ENCODE measurements around the gene LAMA3.

Gene LAMA3

DNA sequence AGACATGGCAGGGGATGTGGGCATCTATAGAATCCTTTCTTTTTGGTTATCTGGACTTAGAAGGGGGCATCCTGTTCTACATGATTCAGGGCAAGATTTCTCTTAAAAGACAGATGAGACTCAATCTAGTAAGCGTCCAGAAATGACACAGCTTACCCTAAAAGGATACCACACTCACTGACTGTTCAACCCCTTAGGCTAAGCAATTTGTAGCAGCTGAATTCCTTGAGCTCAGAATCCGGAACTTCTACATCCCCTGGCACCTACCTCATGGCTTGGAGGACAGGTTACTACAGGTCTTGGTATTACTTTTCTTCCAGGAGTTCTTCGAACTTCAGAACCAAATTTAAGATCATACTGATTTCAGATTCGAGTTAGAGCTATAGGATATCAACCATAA lies 138.4 kb downstream of the LAMA3 start:
- DNase-seq = no peak
- H3K9me3 ChIP-seq (ENCODE audit: control insufficient read depth, low read length) = no peaks in the 10 kb centered on the region
- no peaks in the 10 kb centered on the region for H3K27me3 ChIP-seq (ENCODE audit: control insufficient read depth in 1 of 2, insufficient read depth in 1 of 2, low read length in 2 of 2)
- H3K79me1 ChIP-seq (replicated peaks; ENCODE audit: low read length, poor library complexity, severe bottlenecking) = no peaks in the 10 kb centered on the region
- H3K23ac ChIP-seq (ENCODE audit: low read length in 2 of 2) = no peak overlapping the region
- WGBS = 87% methylated on average over 4 of the region's 4 CpGs
- no peak overlapping the region for H2BK15ac ChIP-seq (ENCODE audit: low read depth, poor library complexity, severe bottlenecking)
- peaks cover 9% of the 10 kb centered on the region for H3K4me1 ChIP-seq (ENCODE audit: control insufficient read depth, insufficient read depth, low read depth, low read length)
- no peak overlapping the region for H3K14ac ChIP-seq (ENCODE audit: low read length in 2 of 2)
- peak overlapping the region; percentile 48 for H3K9ac ChIP-seq (ENCODE audit: low read length)
- no peak overlapping the region for H3K4ac ChIP-seq (ENCODE audit: low read depth in 1 of 2, low read length in 2 of 2)
- no peak overlapping the region for H3K4me3 ChIP-seq (ENCODE audit: insufficient read depth in 1 of 2, low read depth in 1 of 2, low read length in 2 of 2)
- no peak overlapping the region for H4K8ac ChIP-seq (ENCODE audit: low read length)
- peak overlapping the region; percentile 58 for H3K27ac ChIP-seq (ENCODE audit: low read length, poor library complexity, severe bottlenecking)
- H2AK5ac ChIP-seq (ENCODE audit: low read length, severe bottlenecking) = peak overlapping the region; percentile 100
- no peak overlapping the region for H2AFZ ChIP-seq (ENCODE audit: low read depth, low read length)
- no peak overlapping the region for H4K91ac ChIP-seq (ENCODE audit: low read length)
- H2BK5ac ChIP-seq (ENCODE audit: low read depth, low read length, poor library complexity, severe bottlenecking) = no peak overlapping the region
- no peak overlapping the region for H2BK12ac ChIP-seq (ENCODE audit: low read length in 2 of 2)
- peaks cover 0 to 49% of the 10 kb centered on the region in 2 experiments for H3K36me3 ChIP-seq (ENCODE audit: control insufficient read depth in 1 of 2, insufficient read depth in 2 of 2, low read depth in 1 of 2, low read length in 2 of 2)
- H3K18ac ChIP-seq (ENCODE audit: low read depth in 1 of 2, low read length in 2 of 2) = no peak overlapping the region
- H3K4me2 ChIP-seq (ENCODE audit: low read length, poor library complexity, severe bottlenecking) = no peak overlapping the region
- H2BK120ac ChIP-seq (ENCODE audit: low read depth, low read length) = no peak overlapping the region

- H2BK120ac ChIP-seq (ENCODE audit: low read depth, low read length) = no peak overlapping the region
- no peaks in the 10 kb centered on the region for H3K9me3 ChIP-seq (ENCODE audit: control insufficient read depth, low read length)
- no peak overlapping the region for H2BK15ac ChIP-seq (ENCODE audit: low read depth, poor library complexity, severe bottlenecking)
- no peaks in the 10 kb centered on the region for H3K27me3 ChIP-seq (ENCODE audit: control insufficient read depth in 1 of 2, insufficient read depth in 1 of 2, low read length in 2 of 2)
- DNase-seq = peak; percentile 88
- no peak overlapping the region for H3K4me3 ChIP-seq (ENCODE audit: insufficient read depth in 1 of 2, low read depth in 1 of 2, low read length in 2 of 2)
- H2AK5ac ChIP-seq (ENCODE audit: low read length, severe bottlenecking) = no peak overlapping the region
- no peak overlapping the region for H3K18ac ChIP-seq (ENCODE audit: low read depth in 1 of 2, low read length in 2 of 2)
- peaks cover 0 to 42% of the 10 kb centered on the region in 2 experiments for H3K36me3 ChIP-seq (ENCODE audit: control insufficient read depth in 1 of 2, insufficient read depth in 2 of 2, low read depth in 1 of 2, low read length in 2 of 2)
- no peaks in the 10 kb centered on the region for H3K79me1 ChIP-seq (replicated peaks; ENCODE audit: low read length, poor library complexity, severe bottlenecking)
- H2BK5ac ChIP-seq (ENCODE audit: low read depth, low read length, poor library complexity, severe bottlenecking) = no peak overlapping the region
- H3K9ac ChIP-seq (ENCODE audit: low read length) = peak overlapping the region; percentile 48
- peaks cover 9% of the 10 kb centered on the region for H3K4me1 ChIP-seq (ENCODE audit: control insufficient read depth, insufficient read depth, low read depth, low read length)
- H3K4ac ChIP-seq (ENCODE audit: low read depth in 1 of 2, low read length in 2 of 2) = no peak overlapping the region
- H4K8ac ChIP-seq (ENCODE audit: low read length) = no peak overlapping the region
- WGBS = 0% methylated on average over 1 of the region's 3 CpGs
- no peak overlapping the region for H3K27ac ChIP-seq (ENCODE audit: low read length, poor library complexity, severe bottlenecking)
- H3K4me2 ChIP-seq (ENCODE audit: low read length, poor library complexity, severe bottlenecking) = no peak overlapping the region
- H4K91ac ChIP-seq (ENCODE audit: low read length) = no peak overlapping the region
- H3K23ac ChIP-seq (ENCODE audit: low read length in 2 of 2) = no peak overlapping the region
- H3K14ac ChIP-seq (ENCODE audit: low read length in 2 of 2) = no peak overlapping the region
- H2AFZ ChIP-seq (ENCODE audit: low read depth, low read length) = no peak overlapping the region
- no peak overlapping the region for H2BK12ac ChIP-seq (ENCODE audit: low read length in 2 of 2)
Observed at GRCh38 chr18:23828426-23828825, 139.2 kb downstream of the LAMA3 start.

- no peak overlapping the region for H2BK5ac ChIP-seq (ENCODE audit: low read depth, low read length, poor library complexity, severe bottlenecking)
- H4K8ac ChIP-seq (ENCODE audit: low read length) = peak overlapping the region; percentile 20
- no peak overlapping the region for H3K9ac ChIP-seq (ENCODE audit: low read length)
- no peak overlapping the region for H2BK15ac ChIP-seq (ENCODE audit: low read depth, poor library complexity, severe bottlenecking)
- H3K4me3 ChIP-seq (ENCODE audit: insufficient read depth in 1 of 2, low read depth in 1 of 2, low read length in 2 of 2) = no peak overlapping the region
- no peak overlapping the region for H2BK120ac ChIP-seq (ENCODE audit: low read depth, low read length)
- no peaks in the 10 kb centered on the region for H3K79me1 ChIP-seq (replicated peaks; ENCODE audit: low read length, poor library complexity, severe bottlenecking)
- H3K4me1 ChIP-seq (ENCODE audit: control insufficient read depth, insufficient read depth, low read depth, low read length) = no peaks in the 10 kb centered on the region
- H3K27ac ChIP-seq (ENCODE audit: low read length, poor library complexity, severe bottlenecking) = no peak overlapping the region
- H3K36me3 ChIP-seq (ENCODE audit: control insufficient read depth in 1 of 2, insufficient read depth in 2 of 2, low read depth in 1 of 2, low read length in 2 of 2) = peaks cover 0 to 33% of the 10 kb centered on the region in 2 experiments
- no peak overlapping the region for H2AK5ac ChIP-seq (ENCODE audit: low read length, severe bottlenecking)
- no peaks in the 10 kb centered on the region for H3K27me3 ChIP-seq (ENCODE audit: control insufficient read depth in 1 of 2, insufficient read depth in 1 of 2, low read length in 2 of 2)
- no peak overlapping the region for H3K4ac ChIP-seq (ENCODE audit: low read depth in 1 of 2, low read length in 2 of 2)
- H3K4me2 ChIP-seq (ENCODE audit: low read length, poor library complexity, severe bottlenecking) = no peak overlapping the region
- H3K18ac ChIP-seq (ENCODE audit: low read depth in 1 of 2, low read length in 2 of 2) = no peak overlapping the region
- WGBS = 95% methylated on average over 1 of the region's 3 CpGs
- no peak overlapping the region for H2AFZ ChIP-seq (ENCODE audit: low read depth, low read length)
- no peak overlapping the region for H3K14ac ChIP-seq (ENCODE audit: low read length in 2 of 2)
- no peak overlapping the region for H3K23ac ChIP-seq (ENCODE audit: low read length in 2 of 2)
- no peaks in the 10 kb centered on the region for H3K9me3 ChIP-seq (ENCODE audit: control insufficient read depth, low read length)
- H4K91ac ChIP-seq (ENCODE audit: low read length) = no peak overlapping the region
- H2BK12ac ChIP-seq (ENCODE audit: low read length in 2 of 2) = no peak overlapping the region
- no peak for DNase-seq
Observed at GRCh38 chr18:23832911-23833310, 143.7 kb downstream of the LAMA3 start.

DNA sequence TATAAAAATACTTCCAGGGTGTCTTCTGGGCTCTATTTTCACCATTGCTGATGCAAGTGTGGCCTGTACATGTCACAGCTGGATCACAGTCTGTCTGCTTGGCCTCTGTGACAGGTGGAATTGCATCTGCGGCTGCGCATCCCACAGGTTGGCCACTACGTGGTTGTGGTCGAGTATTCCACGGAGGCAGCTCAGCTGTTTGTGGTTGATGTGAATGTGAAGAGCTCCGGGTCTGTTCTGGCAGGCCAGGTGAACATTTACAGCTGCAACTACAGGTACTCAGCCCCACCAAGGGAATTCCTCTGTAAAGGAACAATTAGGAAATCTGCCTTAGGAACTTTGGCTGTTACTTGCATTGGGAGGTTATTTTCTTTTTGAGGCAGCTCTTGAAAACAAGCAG lies 144.5 kb downstream of the LAMA3 start:
- H4K91ac ChIP-seq (ENCODE audit: low read length) = no peak overlapping the region

More for the DNA sequence above, 144.5 kb downstream of the LAMA3 start:
- Histone ChIP-seq H3K27ac (ENCODE audit: low read length, poor library complexity, severe bottlenecking) (no peak overlapping the region), H3K23ac (ENCODE audit: low read length in 2 of 2) (no peak overlapping the region), H3K4ac (ENCODE audit: low read depth in 1 of 2, low read length in 2 of 2) (no peak overlapping the region), H2BK15ac (ENCODE audit: low read depth, poor library complexity, severe bottlenecking) (no peak overlapping the region), H2BK120ac (ENCODE audit: low read depth, low read length) (no peak overlapping the region), H2BK5ac (ENCODE audit: low read depth, low read length, poor library complexity, severe bottlenecking) (no peak overlapping the region), H3K18ac (ENCODE audit: low read depth in 1 of 2, low read length in 2 of 2) (no peak overlapping the region), H3K9ac (ENCODE audit: low read length) (no peak overlapping the region), H3K4me1 (ENCODE audit: control insufficient read depth, insufficient read depth, low read depth, low read length) (no peaks in the 10 kb centered on the region), H3K79me1 (replicated peaks; ENCODE audit: low read length, poor library complexity, severe bottlenecking) (no peaks in the 10 kb centered on the region), H4K8ac (ENCODE audit: low read length) (no peak overlapping the region), H3K27me3 (ENCODE audit: control insufficient read depth in 1 of 2, insufficient read depth in 1 of 2, low read length in 2 of 2) (no peaks in the 10 kb centered on the region), H2AFZ (ENCODE audit: low read depth, low read length) (no peak overlapping the region), H3K9me3 (ENCODE audit: control insufficient read depth, low read length) (no peaks in the 10 kb centered on the region), H3K4me3 (ENCODE audit: insufficient read depth in 1 of 2, low read depth in 1 of 2, low read length in 2 of 2) (no peak overlapping the region), H3K14ac (ENCODE audit: low read length in 2 of 2) (no peak overlapping the region), H2AK5ac (ENCODE audit: low read length, severe bottlenecking) (no peak overlapping the region), H3K4me2 (ENCODE audit: low read length, poor library complexity, severe bottlenecking) (no peak overlapping the region), H2BK12ac (ENCODE audit: low read length in 2 of 2) (no peak overlapping the region), H3K36me3 (ENCODE audit: control insufficient read depth in 1 of 2, insufficient read depth in 2 of 2, low read depth in 1 of 2, low read length in 2 of 2) (peaks cover 0 to 28% of the 10 kb centered on the region in 2 experiments)
- no peak for DNase-seq
- 80% methylated on average over 5 of the region's 6 CpGs for WGBS
